Left lung (tissue), 10 donors: Measurements from ENCODE around the gene LRRC17. TPM values are rescaled to one million over a fixed set of nuclear protein-coding genes. Genes with fewer than 3 reads are reported as not detected.
"Not testable (repeated sequence)": the region's sequence is repeated elsewhere in the genome, so short reads cannot be mapped to it uniquely, and the experiment has no call there.

Experiments used
- ATAC-seq: fragments of 200-7000 bp; cut with Tn5 transposase; one replicate; pipeline ENCODE4 v1.9.1; 2020; ENCODE audit warnings: moderate library complexity
- DNase-seq, 4 donors: peaks; one replicate each; pipeline ENCODE4 v3.0.0-alpha.2; 2013 to 2020
- H3K27ac ChIP-seq, 2 donors: fragments of 200-600 bp; sonication (generic) in 1 of 2; one replicate each; pipeline versions ENCODE4 v1.5.0 to v1.8.0; 2020 to 2021
- H3K27me3 ChIP-seq, 2 donors: fragments of 200-600 bp; sonication (generic) in 1 of 2; one replicate each; pipeline versions ENCODE4 v1.5.0 to v1.8.0; 2020 to 2021
- H3K36me3 ChIP-seq, 2 donors: fragments of 200-600 bp; sonication (generic) in 1 of 2; one replicate each; pipeline versions ENCODE4 v1.5.0 to v1.8.0; 2020 to 2021
- H3K4me1 ChIP-seq, 2 donors: fragments of 200-600 bp; one replicate each; pipeline ENCODE4 v1.8.0; 2021
- H3K4me3 ChIP-seq, 2 donors: fragments of 200-600 bp; sonication (generic) in 1 of 2; one replicate each; pipeline versions ENCODE4 v1.5.0 to v1.8.0; 2020 to 2021; ENCODE audit warnings: mild to moderate bottlenecking in 1 of 2
- H3K9me3 ChIP-seq, 2 donors: fragments of 200-600 bp; sonication (generic) in 1 of 2; one replicate each; pipeline versions ENCODE4 v1.5.0 to v1.8.0; 2020 to 2021
- intact Hi-C, 2 donors: fragments of 100-400 bp; cut with DNase I; formaldehyde crosslinking; loops; one replicate each; pipeline versions ENCODE4 v1.11.2 to v1.14.2; 2022
- polyA plus RNA-seq, 6 donors: library from polyadenylated mRNA; unstranded; fragments of 120-200 nt; gene quantifications; one replicate each; pipeline ENCODE4 v1.2.1, GENCODE V29; 2013; ENCODE audit not compliant: insufficient read length in 6 of 6
- total RNA-seq, 2 donors: library from RNA; stranded (reverse); fragmentation: NEBNext Ultra II Directional; extraction: Animal tissue kit (Norgen Biotek cat#: 25700); gene quantifications; one replicate each; pipeline ENCODE4 v1.2.1, GENCODE V29; 2021
- TF ChIP-seq, protein P1 (sequence below), 2 donors: fragments of 200-600 bp; sonication (generic) in 1 of 2; IDR thresholded peaks; one replicate each; pipeline versions ENCODE4 v1.5.0 to v1.8.0; 2021; ENCODE audit warnings: antibody characterized with exemption in 2 of 2
- donor health status: DM: no; HTN: yes; CAD: no.
- donor health status: DM: no; HTN: no; CAD: no.

Gene LRRC17
- total and polyA plus RNA-seq, 8 donors = 8.7 to 252 (median 216) TPM

DNA sequence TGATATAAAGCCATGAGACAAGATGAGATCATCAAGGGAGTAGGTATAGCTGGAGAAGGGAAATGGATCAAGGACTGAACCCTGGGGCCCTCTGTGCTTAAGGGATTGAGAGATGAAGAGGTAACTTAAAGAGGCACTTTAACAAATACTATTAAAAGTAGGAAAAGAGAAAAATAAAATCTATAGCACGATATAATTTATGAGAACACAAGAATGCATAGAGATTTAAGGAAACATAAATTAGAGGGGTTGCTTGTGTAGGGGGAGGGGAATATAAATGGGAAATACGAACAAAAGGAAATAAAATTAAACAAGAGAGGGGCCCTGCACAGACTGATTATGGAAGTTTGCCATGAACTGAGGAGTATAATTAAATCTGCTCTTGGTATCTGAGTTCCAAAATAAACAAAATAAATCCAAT is 15.6 kb upstream of the LRRC17 start:
- TF ChIP-seq, protein P1, sequence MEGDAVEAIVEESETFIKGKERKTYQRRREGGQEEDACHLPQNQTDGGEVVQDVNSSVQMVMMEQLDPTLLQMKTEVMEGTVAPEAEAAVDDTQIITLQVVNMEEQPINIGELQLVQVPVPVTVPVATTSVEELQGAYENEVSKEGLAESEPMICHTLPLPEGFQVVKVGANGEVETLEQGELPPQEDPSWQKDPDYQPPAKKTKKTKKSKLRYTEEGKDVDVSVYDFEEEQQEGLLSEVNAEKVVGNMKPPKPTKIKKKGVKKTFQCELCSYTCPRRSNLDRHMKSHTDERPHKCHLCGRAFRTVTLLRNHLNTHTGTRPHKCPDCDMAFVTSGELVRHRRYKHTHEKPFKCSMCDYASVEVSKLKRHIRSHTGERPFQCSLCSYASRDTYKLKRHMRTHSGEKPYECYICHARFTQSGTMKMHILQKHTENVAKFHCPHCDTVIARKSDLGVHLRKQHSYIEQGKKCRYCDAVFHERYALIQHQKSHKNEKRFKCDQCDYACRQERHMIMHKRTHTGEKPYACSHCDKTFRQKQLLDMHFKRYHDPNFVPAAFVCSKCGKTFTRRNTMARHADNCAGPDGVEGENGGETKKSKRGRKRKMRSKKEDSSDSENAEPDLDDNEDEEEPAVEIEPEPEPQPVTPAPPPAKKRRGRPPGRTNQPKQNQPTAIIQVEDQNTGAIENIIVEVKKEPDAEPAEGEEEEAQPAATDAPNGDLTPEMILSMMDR (IDR thresholded peaks at IDR 0.05) = no peak
- intact Hi-C loops = no loop called here
- no peaks in the 10 kb centered on the region for H3K36me3 ChIP-seq
- no peak for ATAC-seq
- H3K27ac ChIP-seq = no peak overlapping the region
- H3K27me3 ChIP-seq = no peaks in the 10 kb centered on the region
- peaks cover 0 to 26% of the 10 kb centered on the region in 2 donors for H3K4me1 ChIP-seq
- no peak overlapping the region for H3K4me3 ChIP-seq
- DNase-seq = peak in 1 of 4 donors; percentile 48
- H3K9me3 ChIP-seq = no peaks in the 10 kb centered on the region

GRCh38 chr7:102897856-102898531 is 14.8 kb upstream of the LRRC17 start:
- TF ChIP-seq, protein P1 (IDR thresholded peaks at IDR 0.05) = no peak
- Histone ChIP-seq H3K4me1 (peaks cover 0 to 19% of the 10 kb centered on the region in 2 donors), H3K36me3 (no peaks in the 10 kb centered on the region), H3K9me3 (no peaks in the 10 kb centered on the region), H3K4me3 (no peak overlapping the region), H3K27me3 (no peaks in the 10 kb centered on the region), H3K27ac (peak overlapping the region in 1 of 2 donors; percentile 55)
- intact Hi-C loops = no loop called here
- ATAC-seq (no peak), DNase-seq (peak in 1 of 4 donors; percentile 79)

GRCh38 chr7:102898532-102898859 is 14.3 kb upstream of the LRRC17 start:
- H3K36me3 ChIP-seq = no peaks in the 10 kb centered on the region
- peak overlapping the region in 1 of 2 donors; percentile 55 for H3K27ac ChIP-seq
- H3K4me1 ChIP-seq = peaks cover 0 to 16% of the 10 kb centered on the region in 2 donors
- TF ChIP-seq, protein P1 (IDR thresholded peaks at IDR 0.05) = no peak
- intact Hi-C loops = no loop called here
- DNase-seq = no peak
- ATAC-seq = no peak
- H3K4me3 ChIP-seq = no peak overlapping the region
- H3K9me3 ChIP-seq = peaks cover 0 to under 1% of the 10 kb centered on the region in 2 donors
- no peaks in the 10 kb centered on the region for H3K27me3 ChIP-seq

DNA sequence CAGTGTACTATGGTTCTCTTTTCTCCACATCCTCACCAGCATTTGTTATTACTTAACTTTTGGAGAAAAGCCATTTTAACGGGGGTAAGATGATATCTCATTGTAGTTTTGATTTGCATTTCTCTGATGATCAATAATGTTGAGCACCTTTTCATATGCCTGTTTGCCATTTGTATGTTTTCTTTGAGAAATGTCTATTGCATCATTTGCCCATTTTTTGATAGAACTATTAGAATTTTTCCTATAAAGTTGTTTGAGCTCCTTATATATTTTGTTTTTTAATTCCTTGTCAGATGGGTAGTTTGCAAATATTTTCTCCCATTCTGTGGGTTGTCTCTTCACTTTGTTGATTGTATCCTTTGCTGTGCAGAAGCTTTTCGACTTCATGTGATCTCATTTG is 10.7 kb upstream of the LRRC17 start:
- H3K27me3 ChIP-seq, H3K27ac ChIP-seq, H3K9me3 ChIP-seq, DNase-seq, H3K36me3 ChIP-seq, intact Hi-C loops, ATAC-seq, H3K4me3 ChIP-seq: not testable (repeated sequence)
- H3K4me1 ChIP-seq = peaks cover 0 to 16% of the 10 kb centered on the region in 2 donors

DNA sequence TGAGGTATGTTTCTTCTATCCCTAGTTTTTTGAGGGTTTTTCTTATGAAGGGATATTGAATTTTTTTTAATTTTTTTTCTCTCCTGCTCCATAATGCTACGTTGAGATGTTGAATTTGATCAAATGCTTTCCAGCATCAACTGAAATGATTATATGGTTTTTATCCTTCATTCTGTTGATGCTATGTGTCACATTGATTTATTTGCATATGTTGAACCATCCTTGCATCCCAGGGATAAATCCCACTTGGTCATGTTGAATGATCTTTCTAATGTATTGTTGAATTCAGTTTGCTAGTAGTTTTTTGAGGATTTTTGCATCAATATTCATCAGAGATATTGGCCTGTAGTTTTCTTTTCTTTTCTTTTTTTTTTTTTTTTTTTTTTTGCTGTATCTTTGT is 9.2 kb upstream of the LRRC17 start:
- H3K9me3 ChIP-seq, H3K4me1 ChIP-seq, H3K27me3 ChIP-seq, H3K27ac ChIP-seq, intact Hi-C loops, H3K4me3 ChIP-seq, H3K36me3 ChIP-seq, DNase-seq, ATAC-seq: not testable (repeated sequence)

DNA sequence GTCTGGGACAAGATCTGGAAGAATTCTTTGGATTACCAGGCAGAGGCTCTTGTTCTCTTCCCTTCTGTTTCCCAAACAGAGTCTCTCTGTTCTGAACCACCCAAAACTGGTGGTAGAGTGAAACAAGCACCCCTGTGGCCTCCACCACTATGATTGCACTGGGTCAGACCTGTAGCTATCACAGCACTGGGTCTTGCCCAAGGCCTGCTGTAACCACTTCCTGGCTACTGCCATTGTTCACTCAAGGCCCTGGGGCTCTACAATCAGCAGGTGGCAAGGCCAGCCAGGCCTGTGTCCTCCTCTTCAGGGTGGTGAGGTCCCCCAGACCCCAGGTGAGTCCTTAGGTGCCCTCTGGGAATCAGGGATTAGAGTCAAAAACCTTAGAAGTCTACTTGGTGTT is 4.1 kb upstream of the LRRC17 start:
- Histone ChIP-seq H3K4me3 (no peak overlapping the region), H3K36me3 (no peaks in the 10 kb centered on the region), H3K4me1 (peaks cover 0 to 6% of the 10 kb centered on the region in 2 donors), H3K27ac (no peak overlapping the region), H3K27me3 (no peaks in the 10 kb centered on the region), H3K9me3 (peaks cover 0 to 5% of the 10 kb centered on the region in 2 donors)
- no peak for DNase-seq
- intact Hi-C loops = no loop called here
- ATAC-seq = no peak
- TF ChIP-seq, protein P1 (IDR thresholded peaks at IDR 0.05) = no peak
